SK-N-SH treated with all-trans-retinoic acid at 6 μM for 48 hours (cell line): Measurements from ENCODE around the gene SART1.

Source experiments
- ATAC-seq: fragments of 200-7000 bp; cut with Tn5 transposase; 3 replicates; pipeline ENCODE4 v1.9.1; 2020; ENCODE audit warnings: mild to moderate bottlenecking, moderate library complexity
- ARNTL ChIP-seq: fragments of 450-650 bp; formaldehyde crosslinking; IDR thresholded peaks from 2 replicates; pipeline ENCODE4 v1.5.0; 2020; ENCODE audit warnings: low read depth, mild to moderate bottlenecking, moderate library complexity, borderline replicate concordance
- BACH2 ChIP-seq: fragments of 250-450 bp; sonication (Bioruptor Pico); IDR thresholded peaks from 2 replicates; pipeline ENCODE4 v1.9.0; 2021; ENCODE audit warnings: mild to moderate bottlenecking, borderline replicate concordance
- CREB5 ChIP-seq: fragments of 250-450 bp; sonication (Bioruptor Pico); IDR thresholded peaks from 2 replicates; pipeline ENCODE4 v1.5.1; 2020; ENCODE audit warnings: low read depth, mild to moderate bottlenecking, moderate library complexity
- CSDC2 ChIP-seq: fragments of 250-450 bp; sonication (Bioruptor Pico); IDR thresholded peaks from 2 replicates; pipeline ENCODE4 v1.5.0; 2020; ENCODE audit warnings: mild to moderate bottlenecking, moderate library complexity
- CSRNP3 ChIP-seq: fragments of 250-450 bp; sonication (Bioruptor Pico); IDR thresholded peaks from 2 replicates; pipeline ENCODE4 v1.5.1; 2021; ENCODE audit warnings: mild to moderate bottlenecking, moderate library complexity
- ESRRG ChIP-seq: fragments of 250-450 bp; sonication (Bioruptor Pico); IDR thresholded peaks from 2 replicates; pipeline ENCODE4 v1.6.1; 2021; ENCODE audit warnings: mild to moderate bottlenecking
- GLIS3 ChIP-seq: fragments of 250-450 bp; sonication (Bioruptor Pico); IDR thresholded peaks from 2 replicates; pipeline ENCODE4 v1.5.0; 2020; ENCODE audit warnings: mild to moderate bottlenecking, moderate library complexity
- ISL1 ChIP-seq: fragments of 250-450 bp; sonication (Bioruptor Pico); IDR thresholded peaks from 2 replicates; pipeline ENCODE4 v2.1.2; 2022; ENCODE audit warnings: mild to moderate bottlenecking, moderate library complexity
- OSR1 ChIP-seq: fragments of 250-450 bp; sonication (Bioruptor Pico); IDR thresholded peaks from 2 replicates; pipeline ENCODE4 v1.8.0; 2022; ENCODE audit warnings: moderate library complexity, mild to moderate bottlenecking, inconsistent platforms
- PATZ1 ChIP-seq: fragments of 250-450 bp; sonication (Bioruptor Pico); IDR thresholded peaks from 2 replicates; pipeline ENCODE4 v1.8.0; 2020; ENCODE audit warnings: mild to moderate bottlenecking, moderate library complexity, borderline replicate concordance
- POU6F1 ChIP-seq: fragments of 250-450 bp; sonication (Bioruptor Pico); IDR thresholded peaks from 2 replicates; pipeline ENCODE4 v1.8.0; 2021; ENCODE audit warnings: low read depth, mild to moderate bottlenecking, moderate library complexity, borderline replicate concordance
- PPARA ChIP-seq: fragments of 250-450 bp; sonication (Bioruptor Pico); IDR thresholded peaks from 2 replicates; pipeline ENCODE4 v1.5.0; 2020; ENCODE audit warnings: mild to moderate bottlenecking, borderline replicate concordance
- SNAI2 ChIP-seq: fragments of 250-450 bp; sonication (Bioruptor Pico); IDR thresholded peaks from 2 replicates; pipeline ENCODE4 v1.5.0; 2020; ENCODE audit warnings: mild to moderate bottlenecking, moderate library complexity
- TCF4 ChIP-seq: fragments of 250-450 bp; sonication (Bioruptor Pico); IDR thresholded peaks from 2 replicates; pipeline ENCODE4 v1.8.0; 2021; ENCODE audit warnings: mild to moderate bottlenecking, moderate library complexity, borderline replicate concordance
- TOX ChIP-seq: fragments of 250-450 bp; sonication (Bioruptor Pico); IDR thresholded peaks from 2 replicates; pipeline ENCODE4 v1.8.0; 2021; ENCODE audit warnings: mild to moderate bottlenecking, moderate library complexity, borderline replicate concordance
- TSHZ2 ChIP-seq: fragments of 250-450 bp; sonication (Bioruptor Pico); IDR thresholded peaks from 2 replicates; pipeline ENCODE4 v1.5.0; 2020; ENCODE audit warnings: mild to moderate bottlenecking, moderate library complexity
- ZC3H10 ChIP-seq: fragments of 250-450 bp; sonication (Bioruptor Pico); IDR thresholded peaks from 2 replicates; pipeline ENCODE4 v1.5.1; 2021; ENCODE audit warnings: mild to moderate bottlenecking, moderate library complexity
- ZFP3 ChIP-seq: fragments of 250-450 bp; sonication (Bioruptor Pico); IDR thresholded peaks from 2 replicates; pipeline ENCODE4 v1.5.0; 2020; ENCODE audit warnings: mild to moderate bottlenecking, moderate library complexity
- ZFP30 ChIP-seq: fragments of 450-650 bp; formaldehyde crosslinking; IDR thresholded peaks from 2 replicates; pipeline ENCODE4 v1.5.0; 2022; ENCODE audit warnings: mild to moderate bottlenecking, moderate library complexity
- ZNF565 ChIP-seq: fragments of 450-650 bp; formaldehyde crosslinking; conservative IDR thresholded peaks from 2 replicates; pipeline ENCODE4 v1.5.0; 2020; ENCODE audit warnings: low read depth, mild to moderate bottlenecking, moderate library complexity
- ZNF70 ChIP-seq: fragments of 450-650 bp; formaldehyde crosslinking; IDR thresholded peaks from 2 replicates; pipeline ENCODE4 v1.5.0; 2020; ENCODE audit warnings: mild to moderate bottlenecking, moderate library complexity
- ZNF8 ChIP-seq: fragments of 450-650 bp; formaldehyde crosslinking; IDR thresholded peaks from 2 replicates; pipeline ENCODE4 v1.5.0; 2020; ENCODE audit warnings: mild to moderate bottlenecking, moderate library complexity

The SART1 gene

GRCh38 chr11:65945430-65945911, 16.1 kb upstream of the SART1 start, which contains the start of gene TSGA10IP:
Gene TSGA10IP (plus strand): TSS chr11:65945480. CDS start chr11:65945676, 196 bp downstream.
- no peak for TF ChIP-seq ZNF565 (CRISPR knock-in tag)
- no peak for TF ChIP-seq ISL1
- TF ChIP-seq CSDC2 (CRISPR knock-in tag), result no peak
- TF ChIP-seq ZNF8 (CRISPR knock-in tag), result no peak
- no peak for TF ChIP-seq ARNTL (CRISPR knock-in tag)
- no peak for TF ChIP-seq BACH2 (CRISPR knock-in tag)
- TF ChIP-seq TSHZ2 (CRISPR knock-in tag), result no peak
- TF ChIP-seq GLIS3, result no peak
- no peak for TF ChIP-seq ZFP30
- no peak for TF ChIP-seq ZFP3 (CRISPR knock-in tag)
- TF ChIP-seq CSRNP3 (CRISPR knock-in tag), result no peak
- no peak for TF ChIP-seq TOX (CRISPR knock-in tag)
- TF ChIP-seq PATZ1 (CRISPR knock-in tag), result no peak
- no peak for TF ChIP-seq POU6F1 (CRISPR knock-in tag)
- no peak for TF ChIP-seq TCF4 (CRISPR knock-in tag)
- no peak for TF ChIP-seq ZNF70 (CRISPR knock-in tag)
- TF ChIP-seq ZC3H10 (CRISPR knock-in tag), result no peak
- TF ChIP-seq PPARA (CRISPR knock-in tag), result no peak
- no peak for TF ChIP-seq OSR1 (CRISPR knock-in tag)
- no peak for TF ChIP-seq SNAI2 (CRISPR knock-in tag)
- ATAC-seq, result no peak

GRCh38 chr11:65945941-65946558, 15.5 kb upstream of the SART1 start:
- ATAC-seq, result no peak
- TF ChIP-seq ESRRG (CRISPR knock-in tag), result no peak
- TF ChIP-seq OSR1 (CRISPR knock-in tag), result no peak
- no peak for TF ChIP-seq ZFP3 (CRISPR knock-in tag)
- TF ChIP-seq ZNF565 (CRISPR knock-in tag), result no peak
- TF ChIP-seq CREB5 (CRISPR knock-in tag), result no peak
- TF ChIP-seq ZC3H10 (CRISPR knock-in tag), result no peak
- TF ChIP-seq TOX (CRISPR knock-in tag), result no peak
- no peak for TF ChIP-seq TSHZ2 (CRISPR knock-in tag)
- no peak for TF ChIP-seq ZFP30
- no peak for TF ChIP-seq CSRNP3 (CRISPR knock-in tag)
- TF ChIP-seq SNAI2 (CRISPR knock-in tag), result no peak
- no peak for TF ChIP-seq PATZ1 (CRISPR knock-in tag)
- TF ChIP-seq ZNF70 (CRISPR knock-in tag), result no peak
- TF ChIP-seq CSDC2 (CRISPR knock-in tag), result no peak
